Neural progenitor cell (in vitro differentiated cells): Measurements from ENCODE around the gene FGG.

Source experiments
- EZH2 ChIP-seq: fragments of 200-600 bp; sonication (generic); IDR thresholded peaks from 2 replicates; pipeline ENCODE4 v1.6.1; 2017; ENCODE audit warnings: antibody characterized with exemption, mild to moderate bottlenecking, moderate library complexity
- EZH2phosphoT487 ChIP-seq: fragments of 200-600 bp; sonication (generic); IDR thresholded peaks from 2 replicates; pipeline ENCODE4 v1.6.1; 2017; ENCODE audit warnings: antibody characterized with exemption
- TF ChIP-seq, protein P1 (sequence below): fragments of 200-600 bp; sonication (generic); IDR thresholded peaks from 2 replicates; pipeline ENCODE4 v1.5.1; 2017; ENCODE audit warnings: antibody characterized with exemption, mild to moderate bottlenecking

DNA sequence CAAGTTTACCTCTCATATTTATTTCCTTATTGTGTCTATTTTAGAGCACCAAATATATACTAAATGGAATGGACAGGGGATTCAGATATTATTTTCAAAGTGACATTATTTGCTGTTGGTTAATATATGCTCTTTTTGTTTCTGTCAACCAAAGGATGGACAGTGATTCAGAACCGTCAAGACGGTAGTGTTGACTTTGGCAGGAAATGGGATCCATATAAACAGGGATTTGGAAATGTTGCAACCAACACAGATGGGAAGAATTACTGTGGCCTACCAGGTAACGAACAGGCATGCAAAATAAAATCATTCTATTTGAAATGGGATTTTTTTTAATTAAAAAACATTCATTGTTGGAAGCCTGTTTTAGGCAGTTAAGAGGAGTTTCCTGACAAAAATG lies 43.4 kb downstream of the FGG start:
- no peak for TF ChIP-seq EZH2
- TF ChIP-seq, protein P1, sequence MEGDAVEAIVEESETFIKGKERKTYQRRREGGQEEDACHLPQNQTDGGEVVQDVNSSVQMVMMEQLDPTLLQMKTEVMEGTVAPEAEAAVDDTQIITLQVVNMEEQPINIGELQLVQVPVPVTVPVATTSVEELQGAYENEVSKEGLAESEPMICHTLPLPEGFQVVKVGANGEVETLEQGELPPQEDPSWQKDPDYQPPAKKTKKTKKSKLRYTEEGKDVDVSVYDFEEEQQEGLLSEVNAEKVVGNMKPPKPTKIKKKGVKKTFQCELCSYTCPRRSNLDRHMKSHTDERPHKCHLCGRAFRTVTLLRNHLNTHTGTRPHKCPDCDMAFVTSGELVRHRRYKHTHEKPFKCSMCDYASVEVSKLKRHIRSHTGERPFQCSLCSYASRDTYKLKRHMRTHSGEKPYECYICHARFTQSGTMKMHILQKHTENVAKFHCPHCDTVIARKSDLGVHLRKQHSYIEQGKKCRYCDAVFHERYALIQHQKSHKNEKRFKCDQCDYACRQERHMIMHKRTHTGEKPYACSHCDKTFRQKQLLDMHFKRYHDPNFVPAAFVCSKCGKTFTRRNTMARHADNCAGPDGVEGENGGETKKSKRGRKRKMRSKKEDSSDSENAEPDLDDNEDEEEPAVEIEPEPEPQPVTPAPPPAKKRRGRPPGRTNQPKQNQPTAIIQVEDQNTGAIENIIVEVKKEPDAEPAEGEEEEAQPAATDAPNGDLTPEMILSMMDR: no peak
- no peak for TF ChIP-seq EZH2phosphoT487
